HS-5 (cell line): ENCODE results near the gene CDC23.

ENCODE experiments used
- DNase-seq: peaks from one replicate; pipeline ENCODE4 v3.0.0-alpha.2; 2012; ENCODE audit warnings: low read depth

The CDC23 gene

DNA sequence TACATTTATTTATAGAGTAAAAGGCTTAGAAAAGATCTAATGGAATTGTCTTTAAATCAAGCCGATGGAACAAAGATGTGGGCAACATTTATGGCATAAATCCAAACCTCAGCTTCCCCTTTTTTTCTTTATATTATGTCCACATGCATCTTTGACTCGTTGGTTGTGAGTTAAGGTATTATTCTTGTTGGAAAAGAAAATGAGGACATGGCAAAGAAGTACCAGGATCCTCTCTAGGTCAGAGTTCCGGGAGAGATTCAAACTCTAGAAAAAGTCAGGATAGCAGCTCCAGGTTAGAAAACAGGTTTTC, 73.4 kb downstream of the CDC23 start:
- DNase-seq: no peak

DNA sequence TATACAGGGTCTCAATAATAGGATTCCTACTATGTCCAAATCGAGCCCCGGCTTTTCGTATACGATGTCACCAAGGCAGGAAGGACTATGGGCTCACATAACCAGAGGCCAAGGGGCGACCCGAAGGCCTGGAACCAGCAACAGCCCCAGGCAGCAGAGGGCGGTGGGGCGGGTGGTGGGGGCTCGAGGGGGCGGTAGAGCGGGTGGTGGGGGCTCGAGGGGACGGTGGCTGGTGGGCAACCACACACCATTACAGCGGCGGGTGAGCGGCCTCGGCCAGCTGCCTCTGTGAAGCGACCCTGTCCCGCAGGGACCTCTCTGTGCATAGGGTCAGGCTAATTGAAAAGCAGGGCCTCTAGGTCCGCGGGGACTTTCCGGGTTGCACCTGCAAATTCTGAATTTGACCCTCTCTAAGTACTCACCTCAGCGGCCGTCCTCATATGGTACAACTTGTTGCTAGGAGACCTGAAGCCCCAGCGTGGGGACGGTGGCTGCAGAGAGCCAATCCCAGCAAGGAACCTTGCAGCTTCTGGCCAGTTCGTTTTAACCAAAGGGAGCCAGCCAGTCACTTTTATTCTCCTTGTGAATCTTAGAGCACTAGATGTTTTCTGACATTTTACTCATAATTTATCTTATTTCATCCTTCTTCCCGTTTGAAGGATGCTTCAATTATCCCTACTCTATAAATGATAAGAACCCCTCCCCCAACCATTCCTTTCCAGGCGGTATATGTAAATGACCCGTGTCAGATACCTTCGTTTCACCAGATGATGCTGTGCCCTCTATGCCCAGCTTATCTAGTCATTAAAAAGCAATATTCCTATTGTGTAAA, 74.0 kb downstream of the CDC23 start, which contains the start of gene NME5:
NME5 (minus strand) TSS at position 480 of the 832 bp plus-strand sequence. CDS start 648 bp downstream, outside the sequence.
- DNase-seq: no peak
